AG09309 (cell line): ENCODE results near the gene CCDC63.
"Not testable (repeated sequence)": the region's sequence is repeated elsewhere in the genome, so short reads cannot be mapped to it uniquely, and the experiment has no call there.

Source experiments
- DNase-seq: peaks from one replicate; pipeline ENCODE4 v3.0.0-alpha.2; 2010; ENCODE audit warnings: low read depth
- H3K4me3 ChIP-seq: 2 replicates; pipeline ENCODE4 v1.5.1; 2011; ENCODE audit warnings: mild to moderate bottlenecking, low read depth, low read length, moderate library complexity; ENCODE audit not compliant: control insufficient read depth
- TF ChIP-seq, protein P1 (sequence below): IDR thresholded peaks from 2 replicates; pipeline ENCODE4 v1.5.1; 2011; ENCODE audit warnings: mild to moderate bottlenecking, low read depth, low read length, inconsistent platforms; ENCODE audit not compliant: insufficient read depth, control insufficient read depth; ENCODE audit errors: missing control alignments

Gene CCDC63

DNA sequence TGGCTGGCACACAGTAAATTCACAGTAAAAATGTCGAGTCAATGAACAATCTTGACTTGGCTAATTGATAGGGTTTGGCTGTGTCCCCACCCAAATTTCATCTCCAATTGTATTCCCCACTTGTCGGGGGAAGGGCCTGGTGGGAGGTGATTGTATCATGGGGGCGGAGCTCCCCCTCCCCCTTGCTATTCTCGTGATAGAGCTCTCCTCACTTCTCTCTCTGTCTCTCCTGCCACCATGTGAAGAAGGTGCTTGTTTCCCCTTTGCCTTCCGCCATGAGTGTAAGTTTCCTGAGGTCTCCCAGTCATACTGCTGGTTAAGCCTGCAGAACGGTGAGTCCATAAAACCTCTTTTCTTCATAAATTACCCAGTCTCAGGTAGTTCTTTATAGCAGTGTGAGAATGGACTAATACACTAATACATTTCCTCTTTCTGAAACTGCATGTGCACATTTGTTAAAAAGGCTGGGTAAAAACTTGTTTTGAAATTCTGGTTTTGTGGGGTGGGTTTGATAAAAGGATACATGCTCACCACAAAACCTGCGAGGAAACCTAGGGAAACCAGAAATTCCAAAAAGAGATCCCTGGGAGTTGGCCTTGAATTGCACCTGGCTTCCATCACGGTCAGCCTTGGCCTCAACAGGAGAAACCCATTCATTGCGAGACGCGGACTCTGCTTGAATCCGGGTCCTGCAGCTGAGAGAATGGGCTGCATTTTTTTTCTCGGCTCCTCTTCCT lies 89.7 kb downstream of the CCDC63 start:
- no peak overlapping the region for H3K4me3 ChIP-seq
- TF ChIP-seq, protein P1, sequence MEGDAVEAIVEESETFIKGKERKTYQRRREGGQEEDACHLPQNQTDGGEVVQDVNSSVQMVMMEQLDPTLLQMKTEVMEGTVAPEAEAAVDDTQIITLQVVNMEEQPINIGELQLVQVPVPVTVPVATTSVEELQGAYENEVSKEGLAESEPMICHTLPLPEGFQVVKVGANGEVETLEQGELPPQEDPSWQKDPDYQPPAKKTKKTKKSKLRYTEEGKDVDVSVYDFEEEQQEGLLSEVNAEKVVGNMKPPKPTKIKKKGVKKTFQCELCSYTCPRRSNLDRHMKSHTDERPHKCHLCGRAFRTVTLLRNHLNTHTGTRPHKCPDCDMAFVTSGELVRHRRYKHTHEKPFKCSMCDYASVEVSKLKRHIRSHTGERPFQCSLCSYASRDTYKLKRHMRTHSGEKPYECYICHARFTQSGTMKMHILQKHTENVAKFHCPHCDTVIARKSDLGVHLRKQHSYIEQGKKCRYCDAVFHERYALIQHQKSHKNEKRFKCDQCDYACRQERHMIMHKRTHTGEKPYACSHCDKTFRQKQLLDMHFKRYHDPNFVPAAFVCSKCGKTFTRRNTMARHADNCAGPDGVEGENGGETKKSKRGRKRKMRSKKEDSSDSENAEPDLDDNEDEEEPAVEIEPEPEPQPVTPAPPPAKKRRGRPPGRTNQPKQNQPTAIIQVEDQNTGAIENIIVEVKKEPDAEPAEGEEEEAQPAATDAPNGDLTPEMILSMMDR: no peak
- no peak for DNase-seq

DNA sequence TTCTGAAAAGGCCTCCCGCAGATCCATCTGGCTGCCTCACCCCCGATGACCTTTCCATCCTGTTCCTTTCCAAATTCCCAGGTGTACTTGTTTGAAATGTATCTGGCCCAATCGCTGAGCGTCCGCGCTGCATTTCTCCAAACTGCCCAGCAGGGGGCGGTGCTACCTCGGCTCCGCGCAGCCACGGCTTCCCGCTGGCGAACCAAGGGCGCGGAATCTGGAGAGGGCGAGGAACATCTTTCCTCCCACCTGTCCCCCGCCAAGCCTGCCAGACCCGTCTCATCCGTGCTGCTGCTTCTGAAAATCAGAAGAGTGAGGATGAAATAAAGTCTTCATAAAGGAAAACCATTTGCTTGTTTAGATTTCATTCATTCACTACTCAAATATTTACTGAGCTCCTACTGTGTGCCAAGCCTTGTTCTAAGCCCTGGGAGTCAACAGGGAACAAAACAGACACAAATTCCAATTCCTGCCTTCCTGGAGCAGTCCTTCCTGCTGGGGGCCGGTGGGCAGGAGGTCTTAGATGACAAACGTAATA lies 90.4 kb downstream of the CCDC63 start:
- TF ChIP-seq, protein P1: peak; percentile 94
- no peak for DNase-seq
- H3K4me3 ChIP-seq: no peak overlapping the region

DNA sequence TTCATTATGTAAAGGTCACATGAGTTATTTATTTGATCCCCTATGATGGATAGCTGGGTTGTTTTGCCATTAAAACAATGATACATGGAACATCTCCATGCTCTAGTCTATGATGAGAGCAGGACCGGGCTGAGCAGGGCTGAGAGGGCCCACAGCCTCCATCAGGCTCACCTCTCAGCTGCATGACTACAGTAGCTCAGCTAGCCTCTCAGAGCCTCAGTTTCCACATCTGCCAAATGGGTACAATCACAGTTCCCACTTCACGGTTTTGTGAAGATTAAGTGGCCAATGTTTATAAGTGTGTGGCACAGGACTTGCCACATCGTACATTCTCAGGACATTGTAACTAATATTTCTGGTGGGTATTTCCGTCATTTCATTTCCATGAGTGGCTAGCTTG lies 93.5 kb downstream of the CCDC63 start:
- TF ChIP-seq, protein P1: no peak
- DNase-seq: no peak
- H3K4me3 ChIP-seq: no peak overlapping the region

DNA sequence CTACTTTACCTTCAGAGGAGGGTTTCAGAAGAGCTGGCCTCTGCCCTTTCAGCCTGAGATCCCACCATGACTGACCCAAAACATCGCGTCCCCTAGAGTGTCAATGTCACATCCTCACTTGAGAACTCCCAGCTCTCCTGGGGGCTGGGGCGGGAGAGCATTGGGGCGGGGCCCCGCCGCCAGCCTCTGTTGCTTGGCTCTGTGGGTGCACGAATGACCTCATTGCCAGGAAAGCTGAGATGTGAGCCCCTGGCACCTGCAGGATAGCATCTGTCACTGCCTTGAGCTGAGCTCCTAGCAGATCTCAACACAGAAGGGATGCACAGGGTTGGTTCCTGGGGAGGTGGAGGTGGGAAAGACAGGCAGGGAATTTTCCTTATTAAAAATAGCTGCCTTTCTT lies 94.1 kb downstream of the CCDC63 start:
- no peak for DNase-seq
- TF ChIP-seq, protein P1: no peak

DNA sequence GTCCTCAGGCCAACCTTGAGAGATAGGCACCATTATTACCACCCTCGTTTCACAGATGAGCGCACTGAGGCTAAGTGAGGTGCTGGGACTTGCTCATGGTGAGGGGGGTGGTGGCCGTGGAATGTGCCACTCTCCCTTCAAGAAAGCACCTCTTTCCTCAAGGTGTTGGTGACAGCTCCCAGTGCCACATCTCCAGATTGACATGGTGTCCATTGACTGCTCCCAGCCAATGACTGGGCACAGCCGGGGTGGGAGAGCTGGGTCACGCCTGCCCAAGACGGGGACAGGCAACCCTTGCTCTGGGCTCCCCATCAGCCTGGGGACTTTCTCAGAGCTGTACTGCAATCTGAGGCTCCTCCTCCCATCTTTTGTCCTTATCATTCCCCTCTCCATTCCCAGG lies 94.6 kb downstream of the CCDC63 start:
- H3K4me3 ChIP-seq: no peak overlapping the region
- DNase-seq: no peak
- TF ChIP-seq, protein P1: no peak

More for the DNA sequence above, 94.1 kb downstream of the CCDC63 start:
- H3K4me3 ChIP-seq: no peak overlapping the region

DNA sequence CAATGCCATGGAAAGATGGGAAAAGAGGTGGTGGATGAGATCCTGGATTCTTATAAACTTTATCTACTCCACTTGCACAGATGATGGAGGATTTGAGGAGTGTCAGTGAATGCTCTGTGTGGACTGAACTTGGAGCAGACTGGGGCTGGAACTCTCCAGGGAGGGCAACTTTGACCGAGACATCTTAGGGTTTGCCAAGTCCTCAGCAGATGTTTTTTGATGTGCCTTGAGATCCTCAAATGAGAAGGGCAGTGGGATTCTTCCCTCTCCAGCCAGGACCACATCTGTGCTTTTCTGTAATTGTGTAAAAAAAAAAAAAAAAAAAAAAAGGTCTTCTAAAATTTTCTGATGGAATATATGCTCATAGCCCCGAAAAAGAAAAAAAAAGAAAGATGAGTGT lies 96.6 kb downstream of the CCDC63 start:
- DNase-seq: no peak
- H3K4me3 ChIP-seq: no peak overlapping the region
- TF ChIP-seq, protein P1: no peak

DNA sequence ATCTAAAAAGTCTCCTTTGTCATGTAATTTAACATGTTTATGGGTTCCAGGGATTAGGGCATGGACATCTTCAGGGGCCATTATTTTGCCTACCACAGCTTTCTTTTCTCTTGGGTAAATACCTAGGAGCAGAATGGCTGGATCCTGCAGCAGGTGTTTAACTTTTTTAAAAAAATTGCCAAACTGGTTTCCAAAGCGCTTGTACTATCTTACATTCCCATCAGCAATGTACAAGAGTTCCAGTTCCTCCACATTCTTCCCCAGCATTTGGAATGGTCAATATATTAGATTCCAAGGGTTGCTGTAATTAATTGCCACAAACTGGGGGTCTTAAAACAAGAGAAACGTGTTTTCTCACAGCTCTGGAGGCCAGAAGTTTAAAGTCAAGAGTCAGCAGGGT lies 101.3 kb downstream of the CCDC63 start:
- TF ChIP-seq, protein P1: no peak
- no peak overlapping the region for H3K4me3 ChIP-seq
- no peak for DNase-seq

DNA sequence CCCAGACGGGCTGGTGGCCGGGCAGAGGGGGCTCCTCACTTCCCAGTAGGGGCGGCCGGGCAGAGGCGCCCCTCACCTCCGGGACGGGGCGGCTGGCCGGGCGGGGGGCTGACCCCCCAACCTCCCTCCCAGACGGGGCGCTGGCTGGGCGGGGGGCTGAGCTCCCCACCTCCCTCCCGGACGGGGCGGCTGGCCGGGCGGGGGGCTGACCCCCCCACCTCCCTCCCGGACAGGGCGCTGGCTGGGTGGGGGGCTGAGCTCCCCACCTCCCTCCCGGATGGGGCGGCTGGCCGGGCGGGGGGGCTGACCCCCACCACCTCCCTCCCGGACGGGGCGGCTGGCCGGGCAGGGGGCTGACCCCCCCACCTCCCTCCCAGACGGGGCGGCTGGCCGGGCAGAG lies 103.7 kb downstream of the CCDC63 start:
- DNase-seq: not testable (repeated sequence)

DNA sequence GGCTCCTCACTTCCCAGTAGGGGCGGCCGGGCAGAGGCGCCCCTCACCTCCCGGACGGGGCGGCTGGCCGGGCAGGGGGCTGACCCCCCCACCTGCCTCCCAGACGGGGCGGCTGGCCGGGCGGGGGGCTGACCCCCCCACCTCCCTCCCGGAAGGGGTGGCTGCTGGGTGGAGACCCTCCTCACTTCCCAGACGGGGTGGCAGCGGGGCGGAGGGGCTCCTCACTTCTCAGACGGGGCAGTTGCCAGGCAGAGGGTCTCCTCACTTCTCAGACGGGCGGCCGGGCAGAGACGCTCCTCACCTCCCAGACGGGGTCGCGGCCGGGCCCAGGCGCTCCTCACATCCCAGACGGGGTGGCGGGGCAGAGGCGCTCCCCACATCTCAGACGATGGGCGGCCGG lies 104.1 kb downstream of the CCDC63 start:
- not testable (repeated sequence) for DNase-seq, H3K4me3 ChIP-seq

More for the DNA sequence above, 103.7 kb downstream of the CCDC63 start:
- H3K4me3 ChIP-seq: not testable (repeated sequence)
